ENCODE measurements around the gene GATD1.
A peak's percentile ranks its signal among the peaks of the same experiment; 100 is the strongest.

GATD1 gene

GRCh38 chr11:722346-722811, 54.9 kb downstream of the GATD1 start:
- Histone ChIP-seq H3K27ac (ENCODE audit: low read depth, low read length) (no peak overlapping the region), H3K23ac (ENCODE audit: low read length) (no peak overlapping the region), H3K4me1 (ENCODE audit: control insufficient read depth in 1 of 2, insufficient read depth in 2 of 2, low read length in 2 of 2) (peaks cover 0 to 3% of the 10 kb centered on the region in 2 experiments), H3K9ac (ENCODE audit: low read length) (no peak overlapping the region), H2BK12ac (ENCODE audit: low read length) (no peak overlapping the region), H2AK5ac (ENCODE audit: low read length) (no peak overlapping the region), H3K79me1 (ENCODE audit: low read length) (no peaks in the 10 kb centered on the region), H3K27me3 (ENCODE audit: insufficient read depth, low read length) (no peaks in the 10 kb centered on the region), H2AFZ (ENCODE audit: insufficient read depth, low read length, poor library complexity) (no peak overlapping the region), H3K18ac (ENCODE audit: low read length) (no peak overlapping the region), H4K8ac (ENCODE audit: low read depth, low read length) (no peak overlapping the region), H4K12ac (ENCODE audit: low read depth, low read length) (no peak overlapping the region), H3K4ac (ENCODE audit: low read depth, low read length) (no peak overlapping the region), H4K91ac (ENCODE audit: low read depth, low read length) (no peak overlapping the region), H3K36me3 (ENCODE audit: control insufficient read depth in 1 of 2, insufficient read depth in 2 of 2, low read length in 2 of 2) (peaks cover 64 to 66% of the 10 kb centered on the region in 2 experiments), H3K79me2 (ENCODE audit: control insufficient read depth, insufficient read depth, low read length, poor library complexity) (no peaks in the 10 kb centered on the region), H3K9me3 (ENCODE audit: insufficient read depth, low read depth, low read length) (no peaks in the 10 kb centered on the region), H3K4me2 (ENCODE audit: low read length) (no peak overlapping the region), H3K14ac (ENCODE audit: low read length) (no peak overlapping the region), H2BK5ac (ENCODE audit: low read depth, low read length, poor library complexity) (no peak overlapping the region), H3K4me3 (ENCODE audit: low read depth, low read length) (no peak overlapping the region), H2BK120ac (ENCODE audit: insufficient read depth, low read length, poor library complexity) (no peak overlapping the region)
- no CpG with 5 or more reads among the region's 20 CpGs for WGBS (ENCODE audit: extremely low coverage, insufficient coverage, insufficient read length)
- DNase-seq, result no peak

GRCh38 chr11:721741-722345, 55.4 kb downstream of the GATD1 start:
- Histone ChIP-seq H2BK120ac (ENCODE audit: insufficient read depth, low read length, poor library complexity) (no peak overlapping the region), H2AK5ac (ENCODE audit: low read length) (no peak overlapping the region), H4K91ac (ENCODE audit: low read depth, low read length) (no peak overlapping the region), H2AFZ (ENCODE audit: insufficient read depth, low read length, poor library complexity) (no peak overlapping the region), H3K18ac (ENCODE audit: low read length) (no peak overlapping the region), H2BK12ac (ENCODE audit: low read length) (no peak overlapping the region), H3K9ac (ENCODE audit: low read length) (no peak overlapping the region), H3K27me3 (ENCODE audit: insufficient read depth, low read length) (no peaks in the 10 kb centered on the region), H3K4ac (ENCODE audit: low read depth, low read length) (no peak overlapping the region), H3K36me3 (ENCODE audit: control insufficient read depth in 1 of 2, insufficient read depth in 2 of 2, low read length in 2 of 2) (peaks cover 61 to 62% of the 10 kb centered on the region in 2 experiments), H3K4me1 (ENCODE audit: control insufficient read depth in 1 of 2, insufficient read depth in 2 of 2, low read length in 2 of 2) (peaks cover 0 to 3% of the 10 kb centered on the region in 2 experiments), H3K14ac (ENCODE audit: low read length) (no peak overlapping the region), H3K9me3 (ENCODE audit: insufficient read depth, low read depth, low read length) (no peaks in the 10 kb centered on the region), H3K23ac (ENCODE audit: low read length) (no peak overlapping the region), H3K4me3 (ENCODE audit: low read depth, low read length) (no peak overlapping the region), H3K79me1 (ENCODE audit: low read length) (no peaks in the 10 kb centered on the region), H4K8ac (ENCODE audit: low read depth, low read length) (no peak overlapping the region), H3K79me2 (ENCODE audit: control insufficient read depth, insufficient read depth, low read length, poor library complexity) (no peaks in the 10 kb centered on the region), H3K4me2 (ENCODE audit: low read length) (no peak overlapping the region), H2BK5ac (ENCODE audit: low read depth, low read length, poor library complexity) (no peak overlapping the region), H4K12ac (ENCODE audit: low read depth, low read length) (no peak overlapping the region), H3K27ac (ENCODE audit: low read depth, low read length) (no peak overlapping the region)
- DNase-seq, result peak in 1 of 2 donors; percentile 20
- WGBS (ENCODE audit: extremely low coverage, insufficient coverage, insufficient read length), result no CpG with 5 or more reads among the region's 33 CpGs

DNA sequence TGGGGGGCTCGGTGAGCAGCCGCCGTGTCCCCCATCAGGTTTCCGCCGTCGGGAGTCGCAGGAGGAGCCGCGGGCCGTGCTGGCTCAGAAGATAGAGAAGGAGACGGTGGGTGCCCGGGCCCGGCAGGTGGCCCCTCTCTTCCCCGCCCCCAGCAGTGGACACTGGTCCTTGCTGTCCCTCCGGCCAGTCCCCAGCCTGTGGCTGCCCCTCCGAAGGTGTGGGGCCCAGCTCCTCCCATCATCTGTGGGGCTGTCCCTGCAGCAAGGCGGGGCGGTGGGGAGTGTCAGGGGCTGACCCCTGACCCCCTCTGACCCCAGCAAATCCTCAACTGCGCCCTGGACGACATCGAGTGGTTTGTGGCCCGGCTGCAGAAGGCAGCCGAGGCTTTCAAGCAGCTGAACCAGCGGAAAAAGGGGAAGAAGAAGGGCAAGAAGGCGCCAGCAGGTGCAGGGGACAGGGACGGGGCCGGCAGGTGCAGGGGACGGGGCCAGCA, 56.0 kb downstream of the GATD1 start:
- WGBS (ENCODE audit: extremely low coverage, insufficient coverage, insufficient read length), result no CpG with 5 or more reads among the region's 28 CpGs
- Histone ChIP-seq H3K27me3 (ENCODE audit: insufficient read depth, low read length) (no peaks in the 10 kb centered on the region), H3K79me2 (ENCODE audit: control insufficient read depth, insufficient read depth, low read length, poor library complexity) (no peaks in the 10 kb centered on the region), H3K23ac (ENCODE audit: low read length) (no peak overlapping the region), H2AFZ (ENCODE audit: insufficient read depth, low read length, poor library complexity) (no peak overlapping the region), H2BK12ac (ENCODE audit: low read length) (no peak overlapping the region), H3K4me1 (ENCODE audit: control insufficient read depth in 1 of 2, insufficient read depth in 2 of 2, low read length in 2 of 2) (peaks cover 0 to 3% of the 10 kb centered on the region in 2 experiments), H2BK5ac (ENCODE audit: low read depth, low read length, poor library complexity) (no peak overlapping the region), H3K9me3 (ENCODE audit: insufficient read depth, low read depth, low read length) (no peaks in the 10 kb centered on the region), H4K8ac (ENCODE audit: low read depth, low read length) (no peak overlapping the region), H4K12ac (ENCODE audit: low read depth, low read length) (no peak overlapping the region), H3K36me3 (ENCODE audit: control insufficient read depth in 1 of 2, insufficient read depth in 2 of 2, low read length in 2 of 2) (peaks cover 55 to 58% of the 10 kb centered on the region in 2 experiments), H4K91ac (ENCODE audit: low read depth, low read length) (no peak overlapping the region), H3K27ac (ENCODE audit: low read depth, low read length) (no peak overlapping the region), H3K79me1 (ENCODE audit: low read length) (no peaks in the 10 kb centered on the region), H3K18ac (ENCODE audit: low read length) (no peak overlapping the region), H3K4me3 (ENCODE audit: low read depth, low read length) (no peak overlapping the region), H2AK5ac (ENCODE audit: low read length) (no peak overlapping the region), H3K14ac (ENCODE audit: low read length) (no peak overlapping the region), H3K4ac (ENCODE audit: low read depth, low read length) (no peak overlapping the region), H3K4me2 (ENCODE audit: low read length) (no peak overlapping the region), H2BK120ac (ENCODE audit: insufficient read depth, low read length, poor library complexity) (no peak overlapping the region), H3K9ac (ENCODE audit: low read length) (no peak overlapping the region)
- no peak for DNase-seq

- H2AFZ ChIP-seq (ENCODE audit: insufficient read depth, low read length, poor library complexity), result no peak overlapping the region
- H3K79me2 ChIP-seq (ENCODE audit: control insufficient read depth, insufficient read depth, low read length, poor library complexity), result no peaks in the 10 kb centered on the region
- no peak overlapping the region for H4K12ac ChIP-seq (ENCODE audit: low read depth, low read length)
- H3K27me3 ChIP-seq (ENCODE audit: insufficient read depth, low read length), result no peaks in the 10 kb centered on the region
- H4K91ac ChIP-seq (ENCODE audit: low read depth, low read length), result no peak overlapping the region
- WGBS (ENCODE audit: extremely low coverage, insufficient coverage, insufficient read length), result no CpG with 5 or more reads among the region's 53 CpGs
- H3K79me1 ChIP-seq (ENCODE audit: low read length), result no peaks in the 10 kb centered on the region
- DNase-seq, result no peak
- H2AK5ac ChIP-seq (ENCODE audit: low read length), result no peak overlapping the region
- no peak overlapping the region for H2BK120ac ChIP-seq (ENCODE audit: insufficient read depth, low read length, poor library complexity)
- peaks cover 0 to 3% of the 10 kb centered on the region in 2 experiments for H3K4me1 ChIP-seq (ENCODE audit: control insufficient read depth in 1 of 2, insufficient read depth in 2 of 2, low read length in 2 of 2)
- no peak overlapping the region for H3K23ac ChIP-seq (ENCODE audit: low read length)
- H3K4me3 ChIP-seq (ENCODE audit: low read depth, low read length), result no peak overlapping the region
- H2BK12ac ChIP-seq (ENCODE audit: low read length), result no peak overlapping the region
- no peak overlapping the region for H3K4me2 ChIP-seq (ENCODE audit: low read length)
- peaks cover 54 to 58% of the 10 kb centered on the region in 2 experiments for H3K36me3 ChIP-seq (ENCODE audit: control insufficient read depth in 1 of 2, insufficient read depth in 2 of 2, low read length in 2 of 2)
- H3K18ac ChIP-seq (ENCODE audit: low read length), result no peak overlapping the region
- no peak overlapping the region for H4K8ac ChIP-seq (ENCODE audit: low read depth, low read length)
- H2BK5ac ChIP-seq (ENCODE audit: low read depth, low read length, poor library complexity), result no peak overlapping the region
- no peak overlapping the region for H3K4ac ChIP-seq (ENCODE audit: low read depth, low read length)
- H3K14ac ChIP-seq (ENCODE audit: low read length), result no peak overlapping the region
- no peaks in the 10 kb centered on the region for H3K9me3 ChIP-seq (ENCODE audit: insufficient read depth, low read depth, low read length)
- H3K9ac ChIP-seq (ENCODE audit: low read length), result no peak overlapping the region
- no peak overlapping the region for H3K27ac ChIP-seq (ENCODE audit: low read depth, low read length)
Measured at GRCh38 chr11:720642-721246, 56.5 kb downstream of the GATD1 start.
